KMS-11 (cell line): ENCODE data around the gene PTPRN2.

Source experiments
- H2AFZ ChIP-seq: fragments of 200-600 bp; sonication (generic); 2 replicates; pipeline ENCODE4 v1.6.1; 2016; ENCODE audit warnings: antibody characterized with exemption, mixed run types, low read depth
- H3K27ac ChIP-seq: fragments of 200-600 bp; sonication (generic); 2 replicates; pipeline ENCODE4 v1.6.1; 2016; ENCODE audit warnings: mild to moderate bottlenecking, mixed run types
- H3K27me3 ChIP-seq: fragments of 200-600 bp; sonication (generic); 2 replicates; pipeline ENCODE4 v1.6.1; 2017; ENCODE audit warnings: mild to moderate bottlenecking, low read depth, mixed run types, moderate library complexity; ENCODE audit not compliant: insufficient read depth
- H3K36me3 ChIP-seq: fragments of 200-600 bp; sonication (generic); 2 replicates; pipeline ENCODE4 v1.6.1; 2017; ENCODE audit warnings: mild to moderate bottlenecking, mixed run types; ENCODE audit not compliant: insufficient read depth
- H3K4me1 ChIP-seq: fragments of 200-600 bp; sonication (generic); 2 replicates; pipeline ENCODE4 v1.6.1; 2016; ENCODE audit warnings: mild to moderate bottlenecking, low read depth, mixed run types; ENCODE audit not compliant: poor library complexity, severe bottlenecking
- H3K4me2 ChIP-seq: fragments of 200-600 bp; sonication (generic); 2 replicates; pipeline ENCODE4 v1.7.0; 2016; ENCODE audit warnings: mild to moderate bottlenecking, mixed run types
- H3K4me3 ChIP-seq: fragments of 200-600 bp; sonication (generic); IDR thresholded peaks from 2 replicates; pipeline ENCODE4 v1.6.1; 2017; ENCODE audit warnings: low read depth, low read length, mixed read lengths; ENCODE audit not compliant: insufficient read depth
- H3K79me2 ChIP-seq: fragments of 200-600 bp; sonication (generic); 2 replicates; pipeline ENCODE4 v1.6.1; 2016; ENCODE audit warnings: low read depth, mixed run types; ENCODE audit not compliant: insufficient read depth
- H3K9ac ChIP-seq: fragments of 200-600 bp; sonication (generic); 2 replicates; pipeline ENCODE4 v1.6.1; 2016; ENCODE audit warnings: mild to moderate bottlenecking, mixed run types
- H4K20me1 ChIP-seq: fragments of 200-600 bp; sonication (generic); 2 replicates; pipeline ENCODE4 v1.6.1; 2016; ENCODE audit warnings: mild to moderate bottlenecking, mixed run types; ENCODE audit not compliant: insufficient read depth
- CTCF ChIP-seq: fragments of 200-600 bp; sonication (generic); conservative IDR thresholded peaks from 2 replicates; pipeline ENCODE4 v1.6.1; 2017; ENCODE audit warnings: low read depth, mild to moderate bottlenecking, antibody characterized with exemption, low read length, moderate library complexity, mixed read lengths

PTPRN2 gene

GRCh38 chr7:158519633-158520174, 67.9 kb downstream of the PTPRN2 start:
- H2AFZ ChIP-seq = no peak overlapping the region
- no peak overlapping the region for H3K4me2 ChIP-seq
- H3K79me2 ChIP-seq = no peaks in the 10 kb centered on the region
- no peak for TF ChIP-seq CTCF
- H3K9ac ChIP-seq = no peak overlapping the region
- H3K27ac ChIP-seq = no peak overlapping the region
- H4K20me1 ChIP-seq = no peaks in the 10 kb centered on the region
- no peaks in the 10 kb centered on the region for H3K36me3 ChIP-seq
- peaks cover 44% of the 10 kb centered on the region; the same call in 1 of the 2 replicates for H3K27me3 ChIP-seq
- no peak overlapping the region for H3K4me3 ChIP-seq
- H3K4me1 ChIP-seq = no peaks in the 10 kb centered on the region

- H3K9ac ChIP-seq = no peak overlapping the region
Measured at GRCh38 chr7:158518980-158519632, 68.5 kb downstream of the PTPRN2 start.

DNA sequence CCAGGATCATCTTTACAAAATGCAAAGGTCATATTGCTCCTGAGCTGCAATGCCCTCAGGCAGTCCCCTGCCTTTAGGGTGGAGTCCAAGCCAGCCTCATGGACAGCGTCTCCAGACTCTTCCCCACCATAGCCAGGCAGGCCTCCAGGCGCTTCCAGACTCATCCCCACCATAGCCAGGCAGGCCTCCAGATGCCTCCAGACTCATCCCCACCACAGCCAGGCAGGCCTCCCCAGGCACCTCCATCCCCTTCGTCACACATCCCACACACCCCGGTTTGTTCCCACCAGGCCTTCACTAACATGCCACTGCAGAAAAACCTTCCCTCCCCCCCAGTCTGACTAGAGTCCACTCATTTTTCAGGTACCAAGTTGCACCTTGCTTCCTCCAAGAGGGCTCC, 70.1 kb downstream of the PTPRN2 start:
- H3K4me2 ChIP-seq = no peak overlapping the region

More at GRCh38 chr7:158518980-158519632, 68.5 kb downstream of the PTPRN2 start:
- no peak overlapping the region for H3K4me3 ChIP-seq
- no peak for TF ChIP-seq CTCF
- no peaks in the 10 kb centered on the region for H3K79me2 ChIP-seq
- H4K20me1 ChIP-seq = no peaks in the 10 kb centered on the region
- H3K36me3 ChIP-seq = no peaks in the 10 kb centered on the region
- H3K4me2 ChIP-seq = no peak overlapping the region
- H3K27me3 ChIP-seq = peaks cover 43% of the 10 kb centered on the region; the same call in 1 of the 2 replicates
- H3K27ac ChIP-seq = no peak overlapping the region
- H3K4me1 ChIP-seq = no peaks in the 10 kb centered on the region
- no peak overlapping the region for H2AFZ ChIP-seq

DNA sequence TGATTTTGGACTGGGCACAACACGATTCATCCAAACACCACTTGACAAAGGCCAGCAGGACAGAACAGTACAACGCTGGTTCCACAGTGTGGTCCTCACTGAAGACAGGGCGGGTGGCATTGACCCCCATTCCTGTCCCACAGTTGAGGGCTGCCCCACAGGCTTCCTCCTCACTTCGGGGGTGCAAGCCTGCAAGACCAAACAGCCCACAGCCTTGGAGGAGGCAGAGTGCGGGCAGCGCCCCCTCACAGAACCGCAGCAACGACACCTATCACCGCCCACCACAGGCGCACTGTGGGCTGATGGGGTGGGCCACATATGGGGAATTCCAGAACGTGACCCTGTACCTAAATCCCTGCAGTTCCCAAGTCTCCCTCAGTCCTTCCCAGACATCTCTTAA, 70.6 kb downstream of the PTPRN2 start:
- Histone ChIP-seq H3K27me3 (peaks cover 47% of the 10 kb centered on the region; the same call in 1 of the 2 replicates), H3K27ac (no peak overlapping the region)

More for the DNA sequence above, 70.1 kb downstream of the PTPRN2 start:
- H2AFZ ChIP-seq = no peak overlapping the region
- no peaks in the 10 kb centered on the region for H4K20me1 ChIP-seq
- no peaks in the 10 kb centered on the region for H3K79me2 ChIP-seq
- no peak overlapping the region for H3K9ac ChIP-seq
- H3K36me3 ChIP-seq = no peaks in the 10 kb centered on the region
- no peak overlapping the region for H3K27ac ChIP-seq
- no peaks in the 10 kb centered on the region for H3K4me1 ChIP-seq
- no peak for TF ChIP-seq CTCF
- H3K27me3 ChIP-seq = peaks cover 47% of the 10 kb centered on the region; the same call in 1 of the 2 replicates
- no peak overlapping the region for H3K4me3 ChIP-seq

More for the DNA sequence above, 70.6 kb downstream of the PTPRN2 start:
- no peaks in the 10 kb centered on the region for H3K4me1 ChIP-seq
- H4K20me1 ChIP-seq = no peaks in the 10 kb centered on the region
- H3K4me2 ChIP-seq = no peak overlapping the region
- H3K36me3 ChIP-seq = no peaks in the 10 kb centered on the region
- H2AFZ ChIP-seq = no peak overlapping the region
- no peaks in the 10 kb centered on the region for H3K79me2 ChIP-seq
- no peak overlapping the region for H3K9ac ChIP-seq
- H3K4me3 ChIP-seq = no peak overlapping the region
- TF ChIP-seq CTCF = no peak
